Mucosa of rectum (tissue), 2 donors: ENCODE results near the gene SLC29A2.

Source experiments
- H3K27ac ChIP-seq, 2 donors: one replicate each; pipeline ENCODE4 v1.7.0; 2013; ENCODE audit warnings: inconsistent platforms in 2 of 2, low read depth in 2 of 2, low read length in 2 of 2
- H3K27me3 ChIP-seq, 2 donors: one replicate each; pipeline ENCODE4 v1.7.0; 2013; ENCODE audit warnings: low read length in 2 of 2; ENCODE audit not compliant: control insufficient read depth in 2 of 2, insufficient read depth in 2 of 2
- H3K36me3 ChIP-seq, 2 donors: one replicate each; pipeline ENCODE4 v1.7.0; 2013; ENCODE audit warnings: low read length in 2 of 2; ENCODE audit not compliant: control insufficient read depth in 2 of 2, insufficient read depth in 2 of 2
- H3K4me1 ChIP-seq, 2 donors: one replicate each; pipeline ENCODE4 v1.7.0; 2013; ENCODE audit warnings: low read length in 2 of 2, mild to moderate bottlenecking in 1 of 2; ENCODE audit not compliant: control insufficient read depth in 2 of 2, insufficient read depth in 2 of 2
- H3K4me3 ChIP-seq, 2 donors: one replicate each; pipeline ENCODE4 v1.7.0; 2013; ENCODE audit warnings: low read length in 2 of 2
- H3K9ac ChIP-seq, 2 donors: one replicate each; pipeline ENCODE4 v1.7.0; 2013; ENCODE audit warnings: low read length in 2 of 2, low read depth in 1 of 2, mild to moderate bottlenecking in 1 of 2
- H3K9me3 ChIP-seq, 2 donors: one replicate each; pipeline ENCODE4 v1.7.0; 2013; ENCODE audit warnings: low read length in 2 of 2; ENCODE audit not compliant: control insufficient read depth in 2 of 2
- donor health status: healthy.
- donor health status: Normal muscosa, but diverticular disease.

SLC29A2 gene

DNA sequence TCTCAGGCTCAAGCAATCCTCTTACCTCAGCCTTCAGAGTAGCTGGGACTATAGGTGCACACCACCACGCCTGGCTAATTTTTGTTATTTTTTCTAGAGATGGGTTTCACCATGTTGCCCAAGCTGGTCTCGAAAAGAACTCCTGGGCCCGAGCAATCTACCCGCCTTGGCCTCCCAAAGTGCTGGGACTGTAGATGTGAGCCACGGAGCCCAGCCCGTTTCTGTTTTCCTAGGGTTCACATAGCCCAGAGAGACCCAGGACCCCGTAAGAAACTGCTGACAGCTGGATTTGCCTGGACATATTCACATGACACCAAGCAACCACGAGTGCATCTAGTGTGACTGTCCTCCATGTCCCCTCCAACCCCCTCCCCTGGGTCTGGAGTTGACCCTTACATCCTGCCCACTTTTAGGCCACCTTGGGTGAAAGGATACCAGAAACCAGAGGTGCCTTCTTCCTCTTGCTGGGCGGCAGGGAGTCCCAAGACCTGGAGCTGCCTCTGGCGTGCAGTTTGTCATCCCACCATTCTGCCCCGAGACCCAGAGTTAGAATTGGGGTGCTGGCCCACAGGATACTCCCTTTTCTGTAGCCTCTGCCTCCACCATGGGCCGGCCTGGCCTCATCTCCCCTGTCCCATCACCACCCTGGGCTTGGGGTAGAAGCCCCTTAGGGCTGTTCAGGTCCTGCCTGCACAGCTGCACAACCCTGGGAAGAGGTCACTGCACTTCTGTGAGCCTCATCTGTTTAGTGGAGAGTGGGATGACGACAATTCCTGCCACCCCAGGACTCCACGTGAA is 31.7 kb downstream of the SLC29A2 start:
- peaks cover 28 to 41% of the 10 kb centered on the region in 2 donors for H3K36me3 ChIP-seq
- H3K4me1 ChIP-seq = peaks cover 29% of the 10 kb centered on the region in 2 donors
- H3K4me3 ChIP-seq = no peak overlapping the region
- no peak overlapping the region for H3K27ac ChIP-seq
- no peaks in the 10 kb centered on the region for H3K9me3 ChIP-seq
- H3K27me3 ChIP-seq = no peaks in the 10 kb centered on the region
- no peak overlapping the region for H3K9ac ChIP-seq

DNA sequence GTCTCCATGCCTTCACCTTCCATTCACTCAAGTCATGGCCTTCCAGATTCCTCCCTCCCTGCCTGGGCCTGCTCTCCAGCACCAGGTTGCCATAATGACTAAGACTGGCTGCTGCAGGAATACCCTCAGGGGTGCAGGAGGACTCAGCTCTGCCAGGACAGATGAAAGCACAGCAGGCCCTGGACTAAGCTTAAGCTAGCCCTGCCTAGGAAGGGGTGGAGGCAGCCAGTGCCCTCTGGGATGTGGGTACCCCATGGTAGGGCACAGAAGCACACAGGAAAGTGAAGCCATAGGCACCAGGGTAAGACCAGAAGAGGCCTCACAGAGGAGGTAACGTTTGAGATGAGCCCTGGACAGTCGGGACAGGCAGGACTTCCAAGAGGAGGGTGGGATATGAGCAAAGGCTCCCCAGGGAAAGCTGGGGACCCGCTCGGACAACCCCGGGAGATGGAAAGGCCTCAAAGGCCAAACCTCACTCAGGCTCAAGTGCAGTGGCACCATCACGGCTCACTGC is 32.3 kb downstream of the SLC29A2 start:
- Histone ChIP-seq H3K27me3 (no peaks in the 10 kb centered on the region), H3K4me3 (no peak overlapping the region), H3K9me3 (no peaks in the 10 kb centered on the region), H3K27ac (no peak overlapping the region), H3K4me1 (peaks cover 24 to 26% of the 10 kb centered on the region in 2 donors), H3K36me3 (peaks cover 28 to 41% of the 10 kb centered on the region in 2 donors), H3K9ac (no peak overlapping the region)

DNA sequence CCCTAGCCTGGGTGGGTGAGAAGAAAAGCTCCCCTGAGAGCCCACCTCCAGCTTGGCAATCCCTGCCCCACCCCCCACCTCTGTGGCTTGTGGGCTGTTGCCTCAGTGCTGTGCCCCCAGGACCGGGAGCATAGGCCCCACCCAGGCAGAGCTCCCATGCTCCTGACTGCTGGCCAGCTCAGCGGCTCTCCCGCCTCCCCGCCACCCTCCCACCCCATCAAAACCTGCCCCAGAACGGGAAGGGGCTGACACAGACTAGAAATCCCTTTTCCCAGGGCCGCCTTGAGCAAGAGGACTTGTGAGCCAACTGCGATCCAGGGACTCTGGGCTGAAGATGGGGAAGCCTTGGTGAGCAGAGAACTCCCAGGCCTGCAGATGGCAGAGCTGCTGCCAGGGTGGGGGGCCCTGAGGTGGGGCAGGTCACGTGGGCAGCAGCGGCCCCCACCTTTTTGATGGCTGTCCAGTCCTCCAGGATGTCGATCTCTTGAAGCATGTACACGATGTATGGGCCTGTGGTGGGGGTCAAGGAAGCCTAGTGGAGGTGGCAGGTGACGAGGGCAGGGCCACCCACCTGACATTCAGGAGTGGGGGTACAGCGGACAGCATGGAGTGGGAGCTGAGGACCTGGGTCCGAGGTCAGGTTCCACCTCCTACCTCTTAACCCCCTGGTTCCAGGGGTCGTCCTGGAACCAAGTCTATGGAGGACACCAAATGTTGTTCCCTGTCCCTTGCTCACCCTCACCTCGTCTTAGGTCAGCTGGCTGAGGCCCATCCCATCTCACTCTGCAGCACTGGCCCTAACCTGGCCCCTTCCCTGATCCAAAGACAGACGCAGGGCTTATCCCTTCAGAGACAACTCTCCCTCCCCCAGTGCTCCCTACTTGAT is 33.0 kb downstream of the SLC29A2 start:
- Histone ChIP-seq H3K9me3 (no peaks in the 10 kb centered on the region), H3K27me3 (no peaks in the 10 kb centered on the region), H3K27ac (no peak overlapping the region), H3K4me1 (peaks cover 17 to 19% of the 10 kb centered on the region in 2 donors), H3K36me3 (peaks cover 28 to 41% of the 10 kb centered on the region in 2 donors), H3K9ac (no peak overlapping the region), H3K4me3 (no peak overlapping the region)

DNA sequence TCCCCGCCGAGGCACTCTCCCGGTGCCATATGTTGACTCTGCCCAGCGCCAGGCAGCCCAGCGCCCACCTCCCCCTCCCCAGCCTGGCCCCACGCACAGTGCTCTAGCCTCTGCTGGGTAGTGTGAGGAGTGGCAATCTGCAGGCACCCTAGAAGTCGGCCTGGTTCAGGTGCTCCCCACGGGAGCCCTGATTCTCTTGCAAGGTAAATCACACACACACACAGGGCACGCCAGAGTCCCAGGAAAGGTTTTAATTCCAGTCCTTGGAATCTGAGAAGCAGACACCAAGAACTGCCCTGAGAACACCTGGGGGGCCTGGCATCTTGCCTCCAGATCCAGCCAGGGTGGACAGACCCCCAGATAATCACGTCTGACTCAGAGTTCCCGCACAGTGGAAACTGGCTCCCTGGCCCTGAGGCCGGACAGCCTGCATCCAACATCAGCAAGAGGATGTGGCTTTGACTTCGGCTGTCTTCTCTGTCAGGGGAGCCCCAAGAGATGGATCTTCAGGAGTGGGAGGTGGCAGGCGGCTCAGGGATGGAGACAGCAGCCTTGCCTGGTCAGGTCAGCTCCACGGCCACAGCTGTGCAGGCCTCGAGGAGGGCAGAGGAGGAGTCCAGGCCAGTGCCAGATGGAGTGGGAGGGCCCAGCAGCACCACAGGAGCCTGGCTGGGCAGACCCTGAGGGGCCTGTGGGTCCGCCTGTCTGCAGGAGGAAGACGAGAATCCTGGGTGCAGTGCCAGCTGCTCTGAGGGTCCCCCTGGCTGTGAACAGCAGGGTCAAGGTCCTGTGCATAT is 34.3 kb downstream of the SLC29A2 start:
- Histone ChIP-seq H3K9me3 (no peaks in the 10 kb centered on the region), H3K4me1 (peaks cover 14 to 16% of the 10 kb centered on the region in 2 donors), H3K4me3 (no peak overlapping the region), H3K9ac (no peak overlapping the region), H3K27ac (peak overlapping the region in 1 of 2 donors; percentile 38), H3K27me3 (no peaks in the 10 kb centered on the region), H3K36me3 (peaks cover 28 to 47% of the 10 kb centered on the region in 2 donors)

DNA sequence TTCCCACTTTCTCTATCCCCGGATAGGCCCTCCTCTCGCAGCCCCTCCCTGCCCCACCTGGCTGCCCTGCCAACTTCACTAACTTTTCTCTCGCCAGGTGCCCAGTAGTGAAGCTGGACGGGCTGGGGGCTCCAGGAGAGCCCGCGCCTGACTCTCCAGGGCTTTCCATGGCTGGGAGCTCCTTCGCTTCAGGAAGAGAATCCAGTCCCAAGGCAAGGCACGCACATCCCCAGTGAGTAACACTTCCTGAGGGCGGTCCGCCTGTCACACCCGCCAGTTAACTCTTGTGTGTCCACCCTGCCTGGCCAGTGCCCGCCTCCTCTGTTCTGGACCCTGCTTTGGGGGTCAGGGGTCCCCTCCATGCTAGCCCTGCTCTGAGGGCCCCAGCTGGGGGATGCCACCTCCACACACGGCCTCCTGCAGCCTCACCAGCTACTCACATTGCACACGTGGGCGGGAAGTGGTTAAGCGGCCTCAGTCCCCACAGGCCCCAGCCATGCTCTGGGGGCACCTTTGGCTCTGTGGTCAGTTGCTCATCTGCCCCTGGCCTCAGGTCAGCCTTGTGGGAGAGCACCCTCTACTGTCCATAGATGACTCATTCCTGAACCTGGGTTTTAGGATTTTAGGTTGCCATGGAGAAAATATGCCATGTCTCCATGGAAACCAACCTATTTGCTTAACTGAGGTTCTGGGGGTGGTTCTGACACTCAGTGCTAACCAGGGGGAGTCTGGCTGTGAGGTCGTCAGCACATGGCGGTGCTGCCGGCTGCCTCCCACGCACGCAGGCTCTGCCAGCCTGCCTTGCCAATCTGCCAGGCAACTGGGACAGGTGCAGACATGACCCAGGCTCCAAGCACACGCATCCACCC is 35.1 kb downstream of the SLC29A2 start, which contains the start of gene RIN1:
TSS of gene RIN1 (minus strand) at position 201 of the 869 bp plus-strand sequence. CDS start at position 169, 32 bp downstream.
- Histone ChIP-seq H3K9me3 (no peaks in the 10 kb centered on the region), H3K4me3 (peak within 1 kb of the TSS; percentile 72 to 74), H3K36me3 (peaks cover 20 to 43% of the 10 kb centered on the region in 2 donors), H3K27ac (peak within 1 kb of the TSS; percentile 61 to 80), H3K27me3 (no peaks in the 10 kb centered on the region), H3K9ac (peak within 1 kb of the TSS; percentile 70 to 77), H3K4me1 (peaks cover 14 to 16% of the 10 kb centered on the region in 2 donors)

DNA sequence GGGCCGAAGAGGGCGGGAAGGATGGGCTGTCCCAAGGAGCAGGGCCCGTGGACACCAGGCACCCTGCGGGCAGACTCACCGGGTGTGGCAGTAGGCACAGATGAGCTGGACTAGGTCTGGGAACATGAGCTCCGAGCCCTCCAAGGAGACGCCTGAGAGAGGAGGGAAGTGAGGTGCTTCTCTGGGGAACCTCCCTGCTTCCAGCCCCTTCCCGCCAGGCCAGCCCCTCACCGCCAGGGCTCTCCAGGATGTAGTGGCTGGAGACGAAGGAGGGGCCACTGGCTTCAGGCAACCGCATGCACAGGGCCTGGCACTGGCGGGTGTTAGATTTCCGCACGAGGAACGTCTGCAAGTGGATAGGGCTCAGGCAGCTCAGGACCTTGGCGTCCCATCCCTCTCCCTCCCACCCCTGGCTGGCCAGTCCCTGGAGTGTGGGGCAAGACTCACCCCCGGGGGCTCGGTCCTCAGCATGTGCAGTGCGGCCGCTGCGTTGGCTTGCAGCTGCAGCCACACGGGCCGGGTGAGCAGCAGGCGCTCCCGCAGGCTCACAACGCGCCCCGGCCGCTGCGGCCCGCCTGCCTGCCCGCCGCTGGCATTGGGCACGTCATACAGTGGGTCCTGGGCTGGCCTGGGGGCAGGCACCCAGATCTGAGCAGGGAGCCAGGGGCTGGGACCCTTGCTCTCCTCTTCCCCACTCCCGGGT is 35.9 kb downstream of the SLC29A2 start:
- H3K27ac ChIP-seq = peak overlapping the region; percentile 61 to 80
- no peaks in the 10 kb centered on the region for H3K27me3 ChIP-seq
- H3K4me3 ChIP-seq = peak overlapping the region; percentile 72 to 74
- peaks cover 14 to 16% of the 10 kb centered on the region in 2 donors for H3K4me1 ChIP-seq
- H3K9ac ChIP-seq = peak overlapping the region; percentile 70 to 77
- H3K9me3 ChIP-seq = no peaks in the 10 kb centered on the region
- H3K36me3 ChIP-seq = peaks cover 13 to 36% of the 10 kb centered on the region in 2 donors

DNA sequence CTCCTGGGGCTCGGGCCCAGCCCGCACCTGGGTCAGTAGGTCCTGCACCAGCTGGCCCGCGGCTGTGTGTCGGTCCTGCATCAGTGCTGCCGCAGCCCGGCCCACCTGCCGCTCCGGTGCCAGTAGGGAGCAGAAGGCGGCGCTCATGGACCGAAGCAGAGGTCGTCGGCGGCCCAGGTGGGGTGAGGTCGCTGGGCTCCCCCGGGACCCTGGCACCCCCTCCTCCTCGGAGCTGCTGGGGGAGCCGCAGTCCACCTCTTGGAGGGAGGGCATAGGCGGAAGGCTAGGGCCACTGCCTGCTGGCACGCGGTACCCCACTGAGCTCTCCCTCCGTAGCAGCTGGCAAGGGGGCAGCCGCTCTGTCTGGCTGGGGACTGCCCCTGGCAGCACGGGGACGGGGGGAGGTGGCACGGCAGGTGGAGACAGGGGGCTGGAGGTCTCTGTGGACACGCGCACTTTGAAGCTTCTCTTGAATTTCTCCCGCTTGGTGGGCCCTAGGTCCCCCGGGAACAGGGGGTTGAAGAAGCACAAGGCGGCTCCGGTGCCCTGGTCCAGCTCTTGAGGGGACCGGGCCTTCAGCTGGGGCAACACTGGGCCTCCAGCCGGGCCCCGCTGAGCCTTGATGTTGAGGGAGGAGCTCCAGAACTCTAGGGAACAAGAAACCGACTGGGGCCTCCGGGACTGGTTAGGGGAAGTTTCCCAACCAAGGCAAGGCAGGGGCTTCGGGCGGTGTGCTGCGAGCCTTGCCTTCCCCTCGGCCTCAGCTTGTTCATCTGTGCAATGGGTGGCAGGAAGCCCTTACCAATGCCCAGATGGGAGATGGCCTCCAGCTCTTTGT is 36.7 kb downstream of the SLC29A2 start:
- H3K4me3 ChIP-seq = peak overlapping the region; percentile 72 to 74
- peaks cover 14 to 16% of the 10 kb centered on the region in 2 donors for H3K4me1 ChIP-seq

GRCh38 chr11:66333896-66334604 is 37.5 kb downstream of the SLC29A2 start:
- no peak overlapping the region for H3K4me3 ChIP-seq

More for the DNA sequence above, 36.7 kb downstream of the SLC29A2 start:
- H3K9ac ChIP-seq = peak overlapping the region; percentile 32 to 77
- H3K27me3 ChIP-seq = no peaks in the 10 kb centered on the region
- peaks cover 5 to 27% of the 10 kb centered on the region in 2 donors for H3K36me3 ChIP-seq
- no peak overlapping the region for H3K27ac ChIP-seq
- H3K9me3 ChIP-seq = no peaks in the 10 kb centered on the region

More at GRCh38 chr11:66333896-66334604, 37.5 kb downstream of the SLC29A2 start:
- Histone ChIP-seq H3K27ac (no peak overlapping the region), H3K27me3 (no peaks in the 10 kb centered on the region), H3K4me1 (peaks cover 14 to 16% of the 10 kb centered on the region in 2 donors), H3K36me3 (peaks cover 4 to 19% of the 10 kb centered on the region in 2 donors), H3K9ac (no peak overlapping the region), H3K9me3 (no peaks in the 10 kb centered on the region)
